A549 (cell line): ENCODE measurements around the gene CC2D1A. TPM values are rescaled to one million over a fixed set of nuclear protein-coding genes. Genes with fewer than 3 reads are reported as not detected.

Experiments used
- ATAC-seq, 2 experiments: fragments of 200-7000 bp in 1 of 2; fragments of >200 bp in 1 of 2; cut with Nextera tagmentation in 1 of 2; cut with Tn5 transposase in 1 of 2; 3 replicates each; pipeline versions ENCODE4 v1.8.0 to v1.9.1; 2018 to 2020; ENCODE audit warnings: mild to moderate bottlenecking in 1 of 2, moderate library complexity in 1 of 2
- CTCF ChIA-PET: fragments of 300-600 bp; sonication (Branson Sonifier 250); formaldehyde crosslinking; extraction: SDS; loops from one replicate; lab custom pipeline; 2021; ENCODE audit warnings: antibody characterized with exemption, inconsistent platforms; lab: Yijun Ruan, JAX
- POLR2A ChIA-PET: fragments of 350-600 bp; formaldehyde crosslinking; extraction: SDS; loops from one replicate; lab custom pipeline; 2021; ENCODE audit warnings: antibody characterized with exemption, inconsistent platforms; lab: Yijun Ruan, JAX
- DNase-seq, 2 experiments: peaks; one replicate each; pipeline versions ENCODE4 v3.0.0 to v3.0.0-alpha.2; 2011 to 2016; ENCODE audit warnings: low read depth in 1 of 2, low spot score in 1 of 2
- FAIRE-seq: peaks from 2 replicates; lab custom pipeline; 2011; peaks lifted over from hg19 to GRCh38; lab: Jason Lieb, UNC
- H3K27ac ChIP-seq, 2 experiments: fragments of >200 bp; sonication (Bioruptor Twin); formaldehyde crosslinking; 3 replicates each; pipeline ENCODE4 v1.5.1; 2016 to 2017
- H3K4me1 ChIP-seq: fragments of >200 bp; sonication (Bioruptor Twin); formaldehyde crosslinking; 3 replicates; pipeline ENCODE4 v1.6.1; 2016
- H3K4me2 ChIP-seq: fragments of >200 bp; sonication (Bioruptor Twin); formaldehyde crosslinking; 3 replicates; pipeline ENCODE4 v1.6.1; 2016
- H3K4me3 ChIP-seq: fragments of >200 bp; sonication (Bioruptor Twin); formaldehyde crosslinking; 3 replicates; pipeline ENCODE4 v1.5.1; 2016
- H3K9me3 ChIP-seq: fragments of >200 bp; sonication (Bioruptor Twin); formaldehyde crosslinking; 3 replicates; pipeline ENCODE4 v1.6.1; 2016
- BHLHE40 ChIP-seq: IDR thresholded peaks from 2 replicates; pipeline ENCODE4 v1.6.1; 2012; ENCODE audit warnings: low read depth, low read length, inconsistent platforms
- CBX2 ChIP-seq: fragments of 200-600 bp; sonication (generic); IDR thresholded peaks from 2 replicates; pipeline ENCODE4 v1.6.1; 2016; ENCODE audit warnings: low read depth, mild to moderate bottlenecking, borderline replicate concordance
- CHD2 ChIP-seq: fragments of 150-350 bp; IDR thresholded peaks from 2 replicates; pipeline ENCODE4 v1.6.1; 2014; ENCODE audit warnings: low read length; ENCODE audit not compliant: partially characterized antibody
- EHMT2 ChIP-seq: fragments of 200-600 bp; sonication (generic); IDR thresholded peaks from 2 replicates; pipeline ENCODE4 v1.6.1; 2016; ENCODE audit warnings: antibody characterized with exemption, low read depth, mild to moderate bottlenecking, moderate library complexity
- EP300 ChIP-seq, 2 experiments: fragments of >200 bp; sonication (Bioruptor Twin); formaldehyde crosslinking; IDR thresholded peaks; 2 replicates in 1 of 2; 3 replicates in 1 of 2; pipeline ENCODE4 v1.6.1; 2016 to 2017
- FOXS1 ChIP-seq: fragments of 250-450 bp; sonication (Bioruptor Pico); IDR thresholded peaks from 2 replicates; pipeline ENCODE4 v1.5.0; 2020; ENCODE audit warnings: mild to moderate bottlenecking, moderate library complexity
- HDAC2 ChIP-seq: fragments of 200-600 bp; sonication (generic); IDR thresholded peaks from 2 replicates; pipeline ENCODE4 v1.6.1; 2016
- HEYL ChIP-seq: fragments of 250-450 bp; sonication (Bioruptor Pico); IDR thresholded peaks from 2 replicates; pipeline ENCODE4 v1.8.0; 2021; ENCODE audit warnings: mild to moderate bottlenecking, moderate library complexity
- HOXB13 ChIP-seq: fragments of 250-450 bp; sonication (Bioruptor Pico); IDR thresholded peaks from 2 replicates; pipeline ENCODE4 v1.5.0; 2020; ENCODE audit warnings: low read depth, mild to moderate bottlenecking, moderate library complexity
- JUN ChIP-seq, 2 experiments: fragments of >200 bp; sonication (Bioruptor Twin); formaldehyde crosslinking; IDR thresholded peaks; 2 replicates in 1 of 2; 3 replicates in 1 of 2; pipeline ENCODE4 v1.6.1; 2016 to 2017
- JUNB ChIP-seq: fragments of >200 bp; sonication (Bioruptor Twin); formaldehyde crosslinking; IDR thresholded peaks from 2 replicates; pipeline ENCODE4 v1.6.1; 2016
- KDM5A ChIP-seq: fragments of 200-600 bp; sonication (generic); IDR thresholded peaks from 2 replicates; pipeline ENCODE4 v1.6.1; 2016; ENCODE audit warnings: antibody characterized with exemption, mild to moderate bottlenecking
- POLR2A ChIP-seq: IDR thresholded peaks from 2 replicates; pipeline ENCODE4 v1.6.1; 2012; ENCODE audit warnings: mild to moderate bottlenecking, low read length
- POLR2AphosphoS2 ChIP-seq: conservative IDR thresholded peaks from 2 replicates; pipeline ENCODE4 v1.6.1; 2012; ENCODE audit warnings: low read length, improper control_type of control experiment, inconsistent platforms
- RARB ChIP-seq: fragments of 250-450 bp; sonication (Bioruptor Pico); IDR thresholded peaks from 2 replicates; pipeline ENCODE4 v1.8.0; 2021; ENCODE audit warnings: mild to moderate bottlenecking, moderate library complexity
- RNF2 ChIP-seq: fragments of 200-600 bp; sonication (generic); IDR thresholded peaks from 2 replicates; pipeline ENCODE4 v1.6.1; 2016; ENCODE audit warnings: low read depth, mild to moderate bottlenecking, antibody characterized with exemption, moderate library complexity, borderline replicate concordance
- SMC3 ChIP-seq: fragments of >200 bp; sonication (Bioruptor Twin); formaldehyde crosslinking; IDR thresholded peaks from 3 replicates; pipeline ENCODE4 v1.6.1; 2018; ENCODE audit warnings: inconsistent platforms
- TP53 ChIP-seq: fragments of 250-450 bp; sonication (Bioruptor Pico); IDR thresholded peaks from 2 replicates; pipeline ENCODE4 v1.5.0; 2021; ENCODE audit warnings: mild to moderate bottlenecking, moderate library complexity
- ZNF302 ChIP-seq: fragments of 250-450 bp; sonication (Bioruptor Pico); IDR thresholded peaks from 2 replicates; pipeline ENCODE4 v1.9.0; 2021; ENCODE audit warnings: inconsistent platforms, mild to moderate bottlenecking, moderate library complexity
- WGBS: methylation state at CpG from one replicate; pipeline ENCODE4 v1.1.6; 2017; ENCODE audit errors: missing lambda C conversion rate; 5-methylcytosine and 5-hydroxymethylcytosine counted together
- polyA plus RNA-seq, 4 experiments: library from polyadenylated mRNA; depleted of rRNA in 3 of 4; stranded (reverse); fragments of >200 nt; fragmentation: RNase III in 1 of 4; extraction: RNeasy Plus Mini Kit Qiagen cat#74134 plus additional on column Dnase treatment in 1 of 4; gene quantifications; 2 replicates in 3 of 4; 3 replicates in 1 of 4; pipeline ENCODE4 v1.2.3, GENCODE V29; 2011 to 2017
- TF ChIP-seq, protein P1 (sequence below): fragments of 250-450 bp; sonication (Bioruptor Pico); IDR thresholded peaks from 2 replicates; pipeline ENCODE4 v1.5.0; 2021; ENCODE audit warnings: mild to moderate bottlenecking, moderate library complexity, borderline replicate concordance
- TF ChIP-seq, protein P2 (sequence below): fragments of 150-350 bp; IDR thresholded peaks from 2 replicates; pipeline ENCODE4 v1.6.1; 2014; ENCODE audit warnings: low read depth, mild to moderate bottlenecking, low read length
- TF ChIP-seq, protein P3 (sequence below): fragments of >200 bp; sonication (Bioruptor Twin); formaldehyde crosslinking; IDR thresholded peaks from 3 replicates; pipeline ENCODE4 v1.6.1; 2016
- TF ChIP-seq, protein P4 (sequence below): fragments of 450-650 bp; IDR thresholded peaks from 2 replicates; pipeline ENCODE4 v1.6.1; 2014; ENCODE audit warnings: antibody characterized with exemption
- TF ChIP-seq, protein P5 (sequence below): fragments of >200 bp; sonication (Bioruptor Twin); formaldehyde crosslinking; IDR thresholded peaks from 3 replicates; pipeline ENCODE4 v1.5.1; 2016
- TF ChIP-seq, protein P6 (sequence below): fragments of >200 bp; sonication (Bioruptor Twin); formaldehyde crosslinking; IDR thresholded peaks from 2 replicates; pipeline ENCODE4 v1.6.1; 2016

CC2D1A gene
- polyA plus RNA-seq, 2 of the 4 experiments (the other 2 are of a cell fraction), result 4.8 to 13.9 TPM

DNA sequence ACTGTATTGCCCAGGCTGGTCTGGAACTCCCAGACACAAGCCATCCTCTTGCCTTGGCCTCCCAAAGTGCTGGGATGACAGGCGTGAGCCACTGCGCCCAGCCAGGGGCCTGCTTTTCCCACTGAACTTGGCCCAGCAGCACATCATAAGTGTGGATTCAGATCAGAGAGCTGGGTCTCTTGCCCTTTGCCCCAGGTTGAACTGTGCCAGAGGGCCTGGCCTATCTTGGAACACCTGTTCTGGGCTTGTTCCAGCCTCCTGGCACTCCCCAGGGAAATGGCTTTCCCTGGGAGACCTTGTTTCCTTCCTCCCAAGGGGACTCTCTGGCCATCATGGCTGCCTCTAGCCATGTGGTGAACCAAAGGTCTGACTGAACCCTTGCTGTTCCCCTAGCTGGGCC is 3.4 kb downstream of the CC2D1A start:
- no peak for TF ChIP-seq HEYL
- TF ChIP-seq BHLHE40, result no peak
- no peak for TF ChIP-seq CHD2
- TF ChIP-seq EHMT2, result no peak
- TF ChIP-seq, protein P1, sequence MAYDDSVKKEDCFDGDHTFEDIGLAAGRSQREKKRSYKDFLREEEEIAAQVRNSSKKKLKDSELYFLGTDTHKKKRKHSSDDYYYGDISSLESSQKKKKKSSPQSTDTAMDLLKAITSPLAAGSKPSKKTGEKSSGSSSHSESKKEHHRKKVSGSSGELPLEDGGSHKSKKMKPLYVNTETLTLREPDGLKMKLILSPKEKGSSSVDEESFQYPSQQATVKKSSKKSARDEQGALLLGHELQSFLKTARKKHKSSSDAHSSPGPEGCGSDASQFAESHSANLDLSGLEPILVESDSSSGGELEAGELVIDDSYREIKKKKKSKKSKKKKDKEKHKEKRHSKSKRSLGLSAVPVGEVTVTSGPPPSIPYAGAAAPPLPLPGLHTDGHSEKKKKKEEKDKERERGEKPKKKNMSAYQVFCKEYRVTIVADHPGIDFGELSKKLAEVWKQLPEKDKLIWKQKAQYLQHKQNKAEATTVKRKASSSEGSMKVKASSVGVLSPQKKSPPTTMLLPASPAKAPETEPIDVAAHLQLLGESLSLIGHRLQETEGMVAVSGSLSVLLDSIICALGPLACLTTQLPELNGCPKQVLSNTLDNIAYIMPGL (CRISPR knock-in tag), result no peak
- TF ChIP-seq, protein P2, sequence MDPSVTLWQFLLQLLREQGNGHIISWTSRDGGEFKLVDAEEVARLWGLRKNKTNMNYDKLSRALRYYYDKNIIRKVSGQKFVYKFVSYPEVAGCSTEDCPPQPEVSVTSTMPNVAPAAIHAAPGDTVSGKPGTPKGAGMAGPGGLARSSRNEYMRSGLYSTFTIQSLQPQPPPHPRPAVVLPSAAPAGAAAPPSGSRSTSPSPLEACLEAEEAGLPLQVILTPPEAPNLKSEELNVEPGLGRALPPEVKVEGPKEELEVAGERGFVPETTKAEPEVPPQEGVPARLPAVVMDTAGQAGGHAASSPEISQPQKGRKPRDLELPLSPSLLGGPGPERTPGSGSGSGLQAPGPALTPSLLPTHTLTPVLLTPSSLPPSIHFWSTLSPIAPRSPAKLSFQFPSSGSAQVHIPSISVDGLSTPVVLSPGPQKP, result no peak
- TF ChIP-seq, protein P3, sequence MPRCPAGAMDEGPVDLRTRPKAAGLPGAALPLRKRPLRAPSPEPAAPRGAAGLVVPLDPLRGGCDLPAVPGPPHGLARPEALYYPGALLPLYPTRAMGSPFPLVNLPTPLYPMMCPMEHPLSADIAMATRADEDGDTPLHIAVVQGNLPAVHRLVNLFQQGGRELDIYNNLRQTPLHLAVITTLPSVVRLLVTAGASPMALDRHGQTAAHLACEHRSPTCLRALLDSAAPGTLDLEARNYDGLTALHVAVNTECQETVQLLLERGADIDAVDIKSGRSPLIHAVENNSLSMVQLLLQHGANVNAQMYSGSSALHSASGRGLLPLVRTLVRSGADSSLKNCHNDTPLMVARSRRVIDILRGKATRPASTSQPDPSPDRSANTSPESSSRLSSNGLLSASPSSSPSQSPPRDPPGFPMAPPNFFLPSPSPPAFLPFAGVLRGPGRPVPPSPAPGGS, result no peak
- no peak for TF ChIP-seq CBX2
- TF ChIP-seq ZNF302 (CRISPR knock-in tag), result no peak
- no peak for TF ChIP-seq FOXS1 (CRISPR knock-in tag)
- TF ChIP-seq POLR2AphosphoS2, result no peak
- TF ChIP-seq, protein P4, sequence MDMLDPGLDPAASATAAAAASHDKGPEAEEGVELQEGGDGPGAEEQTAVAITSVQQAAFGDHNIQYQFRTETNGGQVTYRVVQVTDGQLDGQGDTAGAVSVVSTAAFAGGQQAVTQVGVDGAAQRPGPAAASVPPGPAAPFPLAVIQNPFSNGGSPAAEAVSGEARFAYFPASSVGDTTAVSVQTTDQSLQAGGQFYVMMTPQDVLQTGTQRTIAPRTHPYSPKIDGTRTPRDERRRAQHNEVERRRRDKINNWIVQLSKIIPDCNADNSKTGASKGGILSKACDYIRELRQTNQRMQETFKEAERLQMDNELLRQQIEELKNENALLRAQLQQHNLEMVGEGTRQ, result no peak
- no peak for TF ChIP-seq RNF2
- TF ChIP-seq KDM5A, result no peak
- no peak for TF ChIP-seq JUNB
- TF ChIP-seq SMC3, result no peak
- ChIA-PET CTCF (interaction anchor here (0.6 to 2.0 kb wide), 3 partner anchors 24 to 179 kb away, joined by 3 to 5 read pairs (median 4); no protein-coding TSS in a partner anchor), POLR2A (no interaction called here)
- ATAC-seq, result no peak
- Histone ChIP-seq H3K4me1 (peaks cover 5% of the 10 kb centered on the region; the same call in 1 of the 3 replicates), H3K27ac (no peak overlapping the region), H3K9me3 (no peaks in the 10 kb centered on the region), H3K4me3 (no peak overlapping the region), H3K4me2 (no peak overlapping the region)
- no peak for DNase-seq
- FAIRE-seq, result no peak
- WGBS, result 96% methylated on average over 2 of the region's 2 CpGs

DNA sequence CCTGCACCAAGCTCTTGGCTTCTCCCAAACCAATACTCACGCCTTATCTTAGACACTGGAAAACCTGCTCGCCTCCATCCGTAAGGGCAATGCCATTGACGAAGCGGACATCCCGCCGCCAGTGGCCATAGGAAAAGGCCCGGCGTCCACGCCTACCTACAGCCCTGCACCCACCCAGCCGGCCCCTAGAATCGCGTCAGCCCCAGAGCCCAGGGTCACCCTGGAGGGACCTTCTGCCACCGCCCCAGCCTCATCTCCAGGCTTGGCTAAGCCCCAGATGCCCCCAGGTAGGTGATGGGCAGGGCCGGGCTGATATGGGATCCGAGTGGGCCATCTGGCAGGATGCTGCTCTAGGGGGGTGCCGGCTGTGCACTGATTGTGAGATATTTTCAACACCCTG is 7.4 kb downstream of the CC2D1A start:
- ChIA-PET POLR2A (no interaction called here), CTCF (interaction anchor here (0.8 to 1.2 kb wide), 2 partner anchors 12 to 50 kb away, joined by 3 to 6 read pairs; no protein-coding TSS in a partner anchor)
- H3K4me3 ChIP-seq, result no peak overlapping the region
- ATAC-seq, result no peak
- H3K27ac ChIP-seq, result no peak overlapping the region
- TF ChIP-seq ZNF302 (CRISPR knock-in tag) (no peak), HDAC2 (no peak), HOXB13 (CRISPR knock-in tag) (no peak), RARB (CRISPR knock-in tag) (no peak), POLR2AphosphoS2 (no peak), JUNB (no peak), TP53 (CRISPR knock-in tag) (no peak), EP300 (IDR thresholded peaks at IDR 0.05) (no peak), JUN (IDR thresholded peaks at IDR 0.05) (no peak), FOXS1 (CRISPR knock-in tag) (no peak), POLR2A (no peak)
- TF ChIP-seq, protein P5, sequence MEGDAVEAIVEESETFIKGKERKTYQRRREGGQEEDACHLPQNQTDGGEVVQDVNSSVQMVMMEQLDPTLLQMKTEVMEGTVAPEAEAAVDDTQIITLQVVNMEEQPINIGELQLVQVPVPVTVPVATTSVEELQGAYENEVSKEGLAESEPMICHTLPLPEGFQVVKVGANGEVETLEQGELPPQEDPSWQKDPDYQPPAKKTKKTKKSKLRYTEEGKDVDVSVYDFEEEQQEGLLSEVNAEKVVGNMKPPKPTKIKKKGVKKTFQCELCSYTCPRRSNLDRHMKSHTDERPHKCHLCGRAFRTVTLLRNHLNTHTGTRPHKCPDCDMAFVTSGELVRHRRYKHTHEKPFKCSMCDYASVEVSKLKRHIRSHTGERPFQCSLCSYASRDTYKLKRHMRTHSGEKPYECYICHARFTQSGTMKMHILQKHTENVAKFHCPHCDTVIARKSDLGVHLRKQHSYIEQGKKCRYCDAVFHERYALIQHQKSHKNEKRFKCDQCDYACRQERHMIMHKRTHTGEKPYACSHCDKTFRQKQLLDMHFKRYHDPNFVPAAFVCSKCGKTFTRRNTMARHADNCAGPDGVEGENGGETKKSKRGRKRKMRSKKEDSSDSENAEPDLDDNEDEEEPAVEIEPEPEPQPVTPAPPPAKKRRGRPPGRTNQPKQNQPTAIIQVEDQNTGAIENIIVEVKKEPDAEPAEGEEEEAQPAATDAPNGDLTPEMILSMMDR, result no peak
- TF ChIP-seq, protein P6, sequence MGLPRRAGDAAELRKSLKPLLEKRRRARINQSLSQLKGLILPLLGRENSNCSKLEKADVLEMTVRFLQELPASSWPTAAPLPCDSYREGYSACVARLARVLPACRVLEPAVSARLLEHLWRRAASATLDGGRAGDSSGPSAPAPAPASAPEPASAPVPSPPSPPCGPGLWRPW, result no peak
- TF ChIP-seq, all 56 proteins: peak for 0
- H3K4me1 ChIP-seq, result no peaks in the 10 kb centered on the region
- WGBS, result 90% methylated on average over 17 of the region's 17 CpGs
- FAIRE-seq, result no peak
- H3K4me2 ChIP-seq, result no peak overlapping the region
- no peak for DNase-seq
- H3K9me3 ChIP-seq, result no peaks in the 10 kb centered on the region
